Measurements from ENCODE around the gene IL10RB.

- no peak for TF ChIP-seq CTCF (IDR thresholded peaks at IDR 0.05)
- no peak for TF ChIP-seq POLR2A (IDR thresholded peaks at IDR 0.05)
Observed at GRCh38 chr21:33241846-33242245, 24.3 kb upstream of the IL10RB start.

Data from esophagus squamous epithelium (tissue), 4 donors.